DOHH2 (cell line): ENCODE results near the gene CD36.

Source experiments
- EZH2phosphoT487 ChIP-seq: fragments of 200-600 bp; sonication (generic); IDR thresholded peaks from 2 replicates; pipeline ENCODE4 v1.6.1; 2017; ENCODE audit warnings: borderline replicate concordance, mild to moderate bottlenecking, antibody characterized with exemption, low read length, moderate library complexity, mixed read lengths
- TF ChIP-seq, protein P1 (sequence below): fragments of 200-600 bp; sonication (generic); IDR thresholded peaks from one replicate; pipeline ENCODE4 v1.5.1; 2014; ENCODE audit warnings: antibody characterized with exemption, mild to moderate bottlenecking, low read depth, low read length; ENCODE audit not compliant: poor library complexity, severe bottlenecking

- TF ChIP-seq, protein P1, sequence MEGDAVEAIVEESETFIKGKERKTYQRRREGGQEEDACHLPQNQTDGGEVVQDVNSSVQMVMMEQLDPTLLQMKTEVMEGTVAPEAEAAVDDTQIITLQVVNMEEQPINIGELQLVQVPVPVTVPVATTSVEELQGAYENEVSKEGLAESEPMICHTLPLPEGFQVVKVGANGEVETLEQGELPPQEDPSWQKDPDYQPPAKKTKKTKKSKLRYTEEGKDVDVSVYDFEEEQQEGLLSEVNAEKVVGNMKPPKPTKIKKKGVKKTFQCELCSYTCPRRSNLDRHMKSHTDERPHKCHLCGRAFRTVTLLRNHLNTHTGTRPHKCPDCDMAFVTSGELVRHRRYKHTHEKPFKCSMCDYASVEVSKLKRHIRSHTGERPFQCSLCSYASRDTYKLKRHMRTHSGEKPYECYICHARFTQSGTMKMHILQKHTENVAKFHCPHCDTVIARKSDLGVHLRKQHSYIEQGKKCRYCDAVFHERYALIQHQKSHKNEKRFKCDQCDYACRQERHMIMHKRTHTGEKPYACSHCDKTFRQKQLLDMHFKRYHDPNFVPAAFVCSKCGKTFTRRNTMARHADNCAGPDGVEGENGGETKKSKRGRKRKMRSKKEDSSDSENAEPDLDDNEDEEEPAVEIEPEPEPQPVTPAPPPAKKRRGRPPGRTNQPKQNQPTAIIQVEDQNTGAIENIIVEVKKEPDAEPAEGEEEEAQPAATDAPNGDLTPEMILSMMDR: no peak
- TF ChIP-seq EZH2phosphoT487: no peak
These were observed 11.6 kb downstream of the CD36 start for GRCh38 chr7:80650030-80650429.
